Ascending aorta (tissue), 2 donors: ENCODE data around the gene GJB3. TPM values are rescaled to one million over a fixed set of nuclear protein-coding genes. Genes with fewer than 3 reads are reported as not detected.

Source experiments
- DNase-seq, 2 donors: peaks; one replicate each; pipeline ENCODE4 v3.0.0-alpha.2; 2019; ENCODE audit warnings: low spot score in 2 of 2
- H3K27ac ChIP-seq, 2 donors: fragments of 200-600 bp; sonication (generic); one replicate each; pipeline ENCODE4 v1.5.1; 2016 to 2017; ENCODE audit warnings: mild to moderate bottlenecking in 1 of 2
- H3K27me3 ChIP-seq: fragments of 200-600 bp; sonication (generic); one replicate; pipeline ENCODE4 v1.5.1; 2017
- H3K36me3 ChIP-seq, 2 donors: fragments of 200-600 bp; sonication (generic); one replicate each; pipeline ENCODE4 v1.5.1; 2016
- H3K4me1 ChIP-seq, 2 donors: fragments of 200-600 bp; sonication (generic); one replicate each; pipeline ENCODE4 v1.5.1; 2016 to 2017; ENCODE audit warnings: mild to moderate bottlenecking in 1 of 2
- H3K4me3 ChIP-seq, 2 donors: fragments of 200-600 bp; sonication (generic); one replicate each; pipeline ENCODE4 v1.5.1; 2016 to 2017; ENCODE audit warnings: mild to moderate bottlenecking in 1 of 2
- H3K9me3 ChIP-seq, 2 donors: fragments of 200-600 bp; sonication (generic); one replicate each; pipeline ENCODE4 v1.5.1; 2016
- intact Hi-C: fragments of 100-400 bp; cut with DNase I; formaldehyde crosslinking; loops from one replicate; pipeline ENCODE4 v1.15.1; 2023
- total RNA-seq: library from RNA; depleted of rRNA; stranded (reverse); fragments of >200 nt; gene quantifications from one replicate; pipeline ENCODE4 v1.1.0, GENCODE V29; 2016
- TF ChIP-seq, protein P1 (sequence below), 3 experiments: fragments of 200-600 bp in 2 of 3; fragments of 450-650 bp in 1 of 3; sonication (generic) in 2 of 3; IDR thresholded peaks; one replicate each; pipeline ENCODE4 v1.5.1; 2016 to 2019; ENCODE audit warnings: antibody characterized with exemption in 3 of 3, mild to moderate bottlenecking in 1 of 3, moderate library complexity in 1 of 3

Gene GJB3
- total RNA-seq, 1 donor from 2014 or later: not detected

DNA sequence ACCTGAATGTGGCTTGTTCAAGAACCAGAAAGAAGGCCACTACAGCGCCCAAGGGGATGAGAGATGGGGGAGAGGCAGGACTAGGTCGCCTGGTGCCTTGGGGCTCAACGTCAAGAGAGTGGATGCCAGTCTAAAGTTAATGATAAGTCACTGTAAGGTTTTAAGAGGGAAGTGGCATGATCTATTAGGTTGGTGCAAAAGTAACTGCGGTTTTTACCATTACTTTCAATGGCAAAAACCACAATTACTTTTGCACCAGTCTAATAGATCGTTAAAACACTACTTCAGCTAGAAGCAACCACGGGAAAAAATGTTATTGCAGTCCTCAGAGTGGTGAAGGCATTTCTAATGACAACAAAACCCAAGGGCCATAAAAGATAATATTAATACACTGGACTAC, 2.6 kb upstream of the GJB3 start:
- Histone ChIP-seq H3K4me3 (no peak overlapping the region), H3K4me1 (peaks cover 5 to 12% of the 10 kb centered on the region in 2 donors), H3K9me3 (no peaks in the 10 kb centered on the region), H3K27ac (no peak overlapping the region), H3K27me3 (peaks cover 6% of the 10 kb centered on the region), H3K36me3 (no peaks in the 10 kb centered on the region)
- TF ChIP-seq, protein P1, sequence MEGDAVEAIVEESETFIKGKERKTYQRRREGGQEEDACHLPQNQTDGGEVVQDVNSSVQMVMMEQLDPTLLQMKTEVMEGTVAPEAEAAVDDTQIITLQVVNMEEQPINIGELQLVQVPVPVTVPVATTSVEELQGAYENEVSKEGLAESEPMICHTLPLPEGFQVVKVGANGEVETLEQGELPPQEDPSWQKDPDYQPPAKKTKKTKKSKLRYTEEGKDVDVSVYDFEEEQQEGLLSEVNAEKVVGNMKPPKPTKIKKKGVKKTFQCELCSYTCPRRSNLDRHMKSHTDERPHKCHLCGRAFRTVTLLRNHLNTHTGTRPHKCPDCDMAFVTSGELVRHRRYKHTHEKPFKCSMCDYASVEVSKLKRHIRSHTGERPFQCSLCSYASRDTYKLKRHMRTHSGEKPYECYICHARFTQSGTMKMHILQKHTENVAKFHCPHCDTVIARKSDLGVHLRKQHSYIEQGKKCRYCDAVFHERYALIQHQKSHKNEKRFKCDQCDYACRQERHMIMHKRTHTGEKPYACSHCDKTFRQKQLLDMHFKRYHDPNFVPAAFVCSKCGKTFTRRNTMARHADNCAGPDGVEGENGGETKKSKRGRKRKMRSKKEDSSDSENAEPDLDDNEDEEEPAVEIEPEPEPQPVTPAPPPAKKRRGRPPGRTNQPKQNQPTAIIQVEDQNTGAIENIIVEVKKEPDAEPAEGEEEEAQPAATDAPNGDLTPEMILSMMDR (IDR thresholded peaks at IDR 0.05): no peak
- intact Hi-C loops: no loop called here
- DNase-seq: no peak

DNA sequence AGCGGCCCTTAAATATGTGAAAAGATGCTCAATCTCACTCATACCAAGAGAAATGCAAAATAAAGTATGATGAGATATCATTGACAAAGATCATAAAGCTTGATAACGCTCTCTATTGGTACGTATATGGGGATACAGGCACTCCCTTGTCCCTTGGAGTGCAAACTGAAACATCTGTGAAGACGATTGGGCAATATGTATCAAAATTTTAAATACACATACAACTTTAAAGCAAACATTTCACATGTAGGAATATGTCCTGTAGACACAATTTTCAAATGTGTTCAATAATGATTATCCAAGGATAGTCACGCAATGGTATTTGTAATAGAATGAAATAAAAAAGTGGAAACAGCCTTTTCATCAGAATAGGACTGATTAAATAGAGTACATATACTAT, 2.0 kb upstream of the GJB3 start:
- H3K27me3 ChIP-seq: peaks cover 6% of the 10 kb centered on the region
- intact Hi-C loops: no loop called here
- H3K27ac ChIP-seq: no peak overlapping the region
- H3K9me3 ChIP-seq: no peaks in the 10 kb centered on the region
- DNase-seq: no peak
- TF ChIP-seq, protein P1 (IDR thresholded peaks at IDR 0.05): no peak
- H3K36me3 ChIP-seq: no peaks in the 10 kb centered on the region
- no peak overlapping the region for H3K4me3 ChIP-seq
- peaks cover 5 to 12% of the 10 kb centered on the region in 2 donors for H3K4me1 ChIP-seq

DNA sequence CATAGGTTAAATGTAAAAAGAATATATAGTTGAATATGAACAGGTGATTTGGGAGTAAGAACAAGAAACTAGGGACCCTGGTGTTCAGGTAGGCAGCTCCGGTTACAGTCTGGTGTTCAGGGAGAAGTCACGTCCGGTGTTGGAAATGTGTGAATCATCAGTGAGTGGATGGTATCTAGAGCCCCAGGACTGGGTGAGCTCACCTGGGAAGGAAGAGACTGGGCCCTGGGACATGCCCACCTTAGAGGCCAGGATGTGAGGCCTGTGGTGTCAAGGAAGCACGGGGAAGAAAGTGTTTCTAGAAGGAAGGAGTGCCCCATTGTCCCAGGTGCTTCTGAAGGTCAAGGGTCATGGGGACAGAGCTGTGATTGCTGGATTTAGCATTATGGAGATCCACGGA, 1.5 kb upstream of the GJB3 start:
- Histone ChIP-seq H3K4me1 (peaks cover 5 to 12% of the 10 kb centered on the region in 2 donors), H3K9me3 (no peaks in the 10 kb centered on the region), H3K4me3 (no peak overlapping the region), H3K27me3 (peaks cover 6% of the 10 kb centered on the region), H3K27ac (no peak overlapping the region), H3K36me3 (no peaks in the 10 kb centered on the region)
- peak in 1 of 2 donors; percentile 35 for DNase-seq
- intact Hi-C loops: no loop called here
- TF ChIP-seq, protein P1 (IDR thresholded peaks at IDR 0.05): no peak

DNA sequence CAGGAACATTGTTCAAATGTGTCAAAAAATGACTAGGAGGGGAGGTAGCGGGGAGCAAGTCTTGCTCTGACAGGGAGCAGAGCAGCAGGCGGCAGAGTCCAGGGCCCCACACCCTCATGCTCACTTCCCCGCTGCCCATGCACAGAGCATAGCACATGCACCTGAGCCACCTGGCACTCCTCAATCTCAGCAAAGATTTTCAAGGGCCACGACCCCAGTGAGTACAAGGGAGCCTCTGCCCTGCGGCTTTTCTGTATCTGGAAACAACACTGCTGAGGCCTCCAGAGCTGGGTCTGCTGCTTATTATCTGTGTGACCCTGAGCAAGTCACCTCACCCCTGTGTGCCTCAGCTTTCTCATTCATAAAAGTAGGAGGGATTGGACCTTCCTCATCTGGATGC, 1.1 kb upstream of the GJB3 start:
- H3K4me3 ChIP-seq: no peak overlapping the region
- peaks cover 6% of the 10 kb centered on the region for H3K27me3 ChIP-seq
- peaks cover 5 to 12% of the 10 kb centered on the region in 2 donors for H3K4me1 ChIP-seq
- no peak overlapping the region for H3K27ac ChIP-seq
- H3K9me3 ChIP-seq: no peaks in the 10 kb centered on the region
- TF ChIP-seq, protein P1 (IDR thresholded peaks at IDR 0.05): no peak
- peak in 1 of 2 donors; percentile 47 for DNase-seq
- intact Hi-C loops: no loop called here
- no peaks in the 10 kb centered on the region for H3K36me3 ChIP-seq

DNA sequence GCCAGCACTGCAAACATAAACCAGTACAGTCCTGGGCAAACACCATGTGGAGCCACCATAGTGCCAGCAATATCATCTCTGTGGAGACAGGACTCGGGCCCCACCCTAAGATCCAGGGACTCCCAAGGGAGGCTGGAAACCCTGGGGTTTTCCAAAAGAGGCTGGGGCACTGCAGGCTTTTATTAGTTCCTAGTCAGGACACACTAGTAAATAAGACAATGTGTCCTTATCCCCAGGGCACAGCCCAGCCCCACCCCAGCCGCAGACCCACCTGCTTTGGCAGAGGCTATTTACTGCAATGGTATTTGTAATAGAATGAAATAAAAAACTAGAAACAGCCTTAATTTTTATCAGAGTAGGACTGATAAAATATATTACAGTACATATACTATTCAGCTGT, 486 bp upstream of the GJB3 start:
- H3K36me3 ChIP-seq: no peaks in the 10 kb centered on the region
- peaks cover 5 to 12% of the 10 kb centered on the region in 2 donors for H3K4me1 ChIP-seq
- TF ChIP-seq, protein P1 (IDR thresholded peaks at IDR 0.05): no peak
- intact Hi-C loops: no loop called here
- H3K27ac ChIP-seq: no peak overlapping the region
- H3K27me3 ChIP-seq: peaks cover 6% of the 10 kb centered on the region
- DNase-seq: peak in 1 of 2 donors; percentile 30
- H3K4me3 ChIP-seq: no peak overlapping the region
- H3K9me3 ChIP-seq: no peaks in the 10 kb centered on the region

DNA sequence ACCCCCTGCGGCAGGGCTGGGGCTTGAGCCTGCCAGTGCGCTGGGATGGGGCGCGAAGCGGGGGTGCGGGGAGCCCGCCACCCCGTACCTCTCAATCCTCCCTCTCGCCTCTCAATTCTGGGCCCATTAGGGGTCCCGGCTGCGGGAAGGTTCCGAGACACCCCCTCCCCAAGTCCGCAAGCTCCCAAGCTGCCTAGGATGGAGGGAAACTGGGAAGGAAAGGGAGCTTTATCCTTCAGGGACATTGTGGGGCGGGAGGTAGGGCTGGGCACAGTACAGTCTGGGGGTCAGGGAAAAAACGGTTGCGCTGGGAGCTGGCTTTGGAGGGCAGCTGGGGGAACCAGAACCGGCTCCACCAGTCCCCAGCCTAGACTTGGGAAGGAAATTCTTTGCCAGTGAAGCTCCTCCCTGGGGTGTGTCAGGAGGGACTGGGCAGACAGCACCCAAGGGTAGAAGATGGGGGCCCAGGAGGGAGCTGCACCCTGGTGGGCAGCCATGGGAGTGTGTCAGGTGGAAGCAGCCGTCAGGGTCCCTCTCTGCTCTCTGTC, 904 bp downstream of the GJB3 start:
- TF ChIP-seq, protein P1 (IDR thresholded peaks at IDR 0.05): no peak
- peaks cover 6% of the 10 kb centered on the region for H3K27me3 ChIP-seq

More for the DNA sequence above, 904 bp downstream of the GJB3 start:
- H3K36me3 ChIP-seq: no peaks in the 10 kb centered on the region
- intact Hi-C loops: no loop called here
- peaks cover 5 to 16% of the 10 kb centered on the region in 2 donors for H3K4me1 ChIP-seq
- peak in 1 of 2 donors; percentile 38 for DNase-seq
- peak overlapping the region; percentile 56 to 68 for H3K4me3 ChIP-seq
- H3K27ac ChIP-seq: no peak overlapping the region
- no peaks in the 10 kb centered on the region for H3K9me3 ChIP-seq
